ENCODE results near the gene NACC2. TPM values are rescaled to one million over a fixed set of nuclear protein-coding genes. Genes with fewer than 3 reads are reported as not detected.

The NACC2 gene
- total and polyA plus RNA-seq, 2 donors (not counting 3 experiments of a cell fraction or from before 2014, with no cell fraction given): 15.8 to 27.1 TPM

DNA sequence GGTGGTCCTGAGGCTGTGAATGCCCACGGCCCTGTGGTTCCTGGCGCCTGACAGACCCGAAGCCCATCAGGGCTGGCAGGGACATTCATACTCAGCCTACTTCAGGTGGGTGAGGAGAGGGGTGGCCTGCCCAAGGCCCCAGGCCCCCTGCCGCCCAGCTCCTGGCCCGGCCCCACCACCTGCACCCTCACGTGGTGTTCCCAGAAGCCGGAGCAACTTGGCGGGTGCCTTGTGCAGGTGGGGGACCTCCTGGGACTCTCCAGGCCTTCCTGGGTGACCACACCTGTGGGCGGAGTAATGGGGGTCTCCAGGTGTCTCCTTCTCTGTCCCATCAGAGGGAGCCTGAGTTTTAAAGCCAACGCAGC lies 97.1 kb downstream of the NACC2 start:
- no peak overlapping the region for H3K27ac ChIP-seq (ENCODE audit: insufficient read depth, low read depth, low read length)
- H3K9me3 ChIP-seq (replicated peaks; ENCODE audit: control insufficient read depth, insufficient read depth, low read length): no peaks in the 10 kb centered on the region
- H3K4me1 ChIP-seq (ENCODE audit: control insufficient read depth, extremely low read depth, insufficient read depth, low read length): peaks cover 5% of the 10 kb centered on the region
- no peaks in the 10 kb centered on the region for H3K9me1 ChIP-seq (replicated peaks; ENCODE audit: control insufficient read depth, extremely low read depth, insufficient read depth, low read length)
- H3K9ac ChIP-seq (replicated peaks; ENCODE audit: extremely low read depth, insufficient read depth, low read length): no peak overlapping the region
- no peak for DNase-seq (ENCODE audit: low read depth, low spot score)
- no peaks in the 10 kb centered on the region for H3K27me3 ChIP-seq (ENCODE audit: control insufficient read depth in 2 of 2, insufficient read depth in 2 of 2, low read length in 2 of 2)
- TF ChIP-seq JUN (IDR thresholded peaks at IDR 0.05; ENCODE audit: borderline replicate concordance, insufficient read depth, insufficient read length, low read depth) (no peak), FOS (IDR thresholded peaks at IDR 0.05; ENCODE audit: borderline replicate concordance, insufficient read depth, low read length) (no peak), MYC (IDR thresholded peaks at IDR 0.05; ENCODE audit: low read depth, low read length) (no peak), EZH2 (IDR thresholded peaks at IDR 0.05; ENCODE audit: borderline replicate concordance, low read depth, low read length, severe bottlenecking) (no peak), GATA2 (IDR thresholded peaks at IDR 0.05; ENCODE audit: insufficient read depth, insufficient read length, low read depth, low read length) (no peak), POLR2A (IDR thresholded peaks at IDR 0.05; ENCODE audit: low read depth, low read length) (no peak), POLR2AphosphoS5 (IDR thresholded peaks at IDR 0.05; ENCODE audit: insufficient read depth, low read depth, low read length) (no peak)
- TF ChIP-seq, protein P1, sequence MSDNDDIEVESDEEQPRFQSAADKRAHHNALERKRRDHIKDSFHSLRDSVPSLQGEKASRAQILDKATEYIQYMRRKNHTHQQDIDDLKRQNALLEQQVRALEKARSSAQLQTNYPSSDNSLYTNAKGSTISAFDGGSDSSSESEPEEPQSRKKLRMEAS (IDR thresholded peaks at IDR 0.05; ENCODE audit: insufficient read depth, insufficient read length): no peak
- TF ChIP-seq, protein P2, sequence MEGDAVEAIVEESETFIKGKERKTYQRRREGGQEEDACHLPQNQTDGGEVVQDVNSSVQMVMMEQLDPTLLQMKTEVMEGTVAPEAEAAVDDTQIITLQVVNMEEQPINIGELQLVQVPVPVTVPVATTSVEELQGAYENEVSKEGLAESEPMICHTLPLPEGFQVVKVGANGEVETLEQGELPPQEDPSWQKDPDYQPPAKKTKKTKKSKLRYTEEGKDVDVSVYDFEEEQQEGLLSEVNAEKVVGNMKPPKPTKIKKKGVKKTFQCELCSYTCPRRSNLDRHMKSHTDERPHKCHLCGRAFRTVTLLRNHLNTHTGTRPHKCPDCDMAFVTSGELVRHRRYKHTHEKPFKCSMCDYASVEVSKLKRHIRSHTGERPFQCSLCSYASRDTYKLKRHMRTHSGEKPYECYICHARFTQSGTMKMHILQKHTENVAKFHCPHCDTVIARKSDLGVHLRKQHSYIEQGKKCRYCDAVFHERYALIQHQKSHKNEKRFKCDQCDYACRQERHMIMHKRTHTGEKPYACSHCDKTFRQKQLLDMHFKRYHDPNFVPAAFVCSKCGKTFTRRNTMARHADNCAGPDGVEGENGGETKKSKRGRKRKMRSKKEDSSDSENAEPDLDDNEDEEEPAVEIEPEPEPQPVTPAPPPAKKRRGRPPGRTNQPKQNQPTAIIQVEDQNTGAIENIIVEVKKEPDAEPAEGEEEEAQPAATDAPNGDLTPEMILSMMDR (IDR thresholded peaks at IDR 0.05; ENCODE audit: extremely low read depth in 1 of 2, insufficient read depth in 1 of 2, low read depth in 1 of 2, low read length in 2 of 2): no peak
- POLR2A ChIA-PET: no interaction called here
- H3K36me3 ChIP-seq (ENCODE audit: control insufficient read depth in 2 of 2, extremely low read depth in 1 of 2, insufficient read depth in 2 of 2, low read length in 2 of 2): no peaks in the 10 kb centered on the region
- no peaks in the 10 kb centered on the region for H3K79me2 ChIP-seq (ENCODE audit: control insufficient read depth, insufficient read depth, low read length)
- intact Hi-C loops (cut with micrococcal nuclease): no loop called here
- dilution Hi-C loops (cut with MboI; ENCODE audit: extremely low pct_ligation_motif_present, low sequenced_read_pairs): no loop called here
- CTCF ChIA-PET: interaction anchor here (1.0 to 1.4 kb wide), 2 partner anchors 10 to 92 kb away, joined by 3 to 4 read pairs; no protein-coding TSS in a partner anchor
- H3K4me3 ChIP-seq (replicated peaks in 1 of 3; ENCODE audit: insufficient read depth in 1 of 3, low read depth in 1 of 3, low read length in 3 of 3): no peak overlapping the region
- no peaks in the 10 kb centered on the region for H4K20me1 ChIP-seq (replicated peaks; ENCODE audit: control insufficient read depth, extremely low read depth, insufficient read depth, low read length)
- no peak overlapping the region for H3K4me2 ChIP-seq (ENCODE audit: insufficient read depth, low read length)
- H2AFZ ChIP-seq (ENCODE audit: low read depth, low read length): no peak overlapping the region
- BruUV-seq (replicated peaks): no TSS peak
- FAIRE-seq: no peak
